Activated T-helper 2 cell treated with anti-CD3 and anti-CD28 coated beads, Interferon-gamma antibody, Interleukin-2, Interleukin-4, amounts not matched to agents 10 μg/mL and 5 μg/mL and 100 μg/mL, durations not matched to agents 14 hours and 24 hours and 36 hours (primary cell): ENCODE data around the gene FKBP15. TPM values are rescaled to one million over a fixed set of nuclear protein-coding genes. Genes with fewer than 3 reads are reported as not detected.
A peak's percentile ranks its signal among the peaks of the same experiment; 100 is the strongest.
"Not testable (repeated sequence)": the region's sequence is repeated elsewhere in the genome, so short reads cannot be mapped to it uniquely, and the experiment has no call there.

ENCODE experiments used
- DNase-seq: peaks from one replicate; pipeline ENCODE4 v3.0.0; 2021; ENCODE audit warnings: low spot score
- H3K27ac Mint-ChIP-seq: one replicate; pipeline ENCODE4 v1.8.0; 2021; ENCODE audit warnings: mixed read lengths
- H3K27me3 Mint-ChIP-seq: one replicate; pipeline ENCODE4 v1.8.0; 2021; ENCODE audit warnings: low read depth, mixed read lengths
- H3K36me3 Mint-ChIP-seq: one replicate; pipeline ENCODE4 v1.8.0; 2021; ENCODE audit warnings: low read depth, mixed read lengths
- H3K4me1 Mint-ChIP-seq: one replicate; pipeline ENCODE4 v1.8.0; 2021; ENCODE audit warnings: low read depth, mixed read lengths
- H3K4me3 Mint-ChIP-seq: one replicate; pipeline ENCODE4 v1.8.0; 2021; ENCODE audit warnings: low read depth, mild to moderate bottlenecking, moderate library complexity, mixed read lengths
- H3K9me3 Mint-ChIP-seq: one replicate; pipeline ENCODE4 v1.8.0; 2021; ENCODE audit warnings: mixed read lengths
- intact Hi-C: fragments of 100-400 bp; cut with micrococcal nuclease; formaldehyde crosslinking; loops from one replicate; pipeline ENCODE4 v1.15.1; 2023
- total RNA-seq: library from RNA; stranded (reverse); gene quantifications from 2 replicates; pipeline ENCODE4 v1.2.3, GENCODE V29; 2022

FKBP15 gene
- total RNA-seq = 39.6 and 40.4 TPM in 2 replicates

GRCh38 chr9:113221003-113221799, at the start of gene FKBP15, which contains the start of gene SLC31A1:
Gene FKBP15, minus strand, starts transcription at chr9:113221277. Its CDS starts 34 bp downstream, at chr9:113221243.
Gene SLC31A1, plus strand, starts transcription at chr9:113221544. Its CDS starts 34,605 bp downstream, at chr9:113256149.
- Mint-ChIP-seq H3K27ac (peak within 1 kb of the TSS; percentile 78), H3K27me3 (no peaks in the 10 kb centered on the region), H3K9me3 (no peaks in the 10 kb centered on the region), H3K4me3 (peak within 1 kb of the TSS; percentile 92), H3K4me1 (peaks cover 41% of the 10 kb centered on the region), H3K36me3 (peaks cover 31% of the 10 kb centered on the region)
- peak; percentile 94 for DNase-seq
- intact Hi-C loops = loop anchor here (1.0 to 5.0 kb wide), 6 partner anchors 54 to 734 kb away; partner anchors contain the start of genes ALAD, C9orf43, CDC26 and KIAA1958

DNA sequence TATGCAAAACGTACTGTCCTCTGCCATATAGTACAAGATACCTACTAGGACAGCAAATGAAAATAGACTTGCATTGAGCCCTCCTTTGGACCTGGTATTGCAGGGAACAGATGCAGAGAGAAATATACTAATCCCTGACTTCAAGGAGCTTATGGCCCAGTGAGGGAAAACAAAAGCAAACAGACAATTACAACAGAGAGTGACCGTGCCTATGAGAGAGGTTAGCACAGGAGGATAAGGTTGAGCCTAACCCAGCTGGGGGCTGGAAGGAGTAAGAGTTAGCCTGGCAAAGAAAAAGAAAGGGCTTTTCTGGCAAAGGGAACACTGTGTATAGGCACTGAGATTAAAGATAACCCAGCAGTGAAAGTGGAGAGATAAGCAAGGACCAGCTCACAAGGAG, 48.8 kb upstream of the FKBP15 start:
- Mint-ChIP-seq H3K4me1 (peaks cover 17% of the 10 kb centered on the region), H3K27me3 (no peaks in the 10 kb centered on the region), H3K4me3 (no peak overlapping the region), H3K27ac (peak overlapping the region; percentile 81), H3K9me3 (no peaks in the 10 kb centered on the region), H3K36me3 (peaks cover 59% of the 10 kb centered on the region)
- intact Hi-C loops = loop anchor here (1.0 kb wide), 1 partner anchor 50 kb away; no protein-coding TSS in a partner anchor
- DNase-seq = no peak

GRCh38 chr9:113269355-113269754, 48.3 kb upstream of the FKBP15 start:
- no peak for DNase-seq
- Mint-ChIP-seq H3K36me3 (peaks cover 59% of the 10 kb centered on the region), H3K4me3 (no peak overlapping the region), H3K9me3 (no peaks in the 10 kb centered on the region), H3K4me1 (peaks cover 17% of the 10 kb centered on the region), H3K27me3 (no peaks in the 10 kb centered on the region), H3K27ac (peak overlapping the region; percentile 81)
- intact Hi-C loops = loop anchor here (1.0 kb wide), 1 partner anchor 49 kb away; no protein-coding TSS in a partner anchor

DNA sequence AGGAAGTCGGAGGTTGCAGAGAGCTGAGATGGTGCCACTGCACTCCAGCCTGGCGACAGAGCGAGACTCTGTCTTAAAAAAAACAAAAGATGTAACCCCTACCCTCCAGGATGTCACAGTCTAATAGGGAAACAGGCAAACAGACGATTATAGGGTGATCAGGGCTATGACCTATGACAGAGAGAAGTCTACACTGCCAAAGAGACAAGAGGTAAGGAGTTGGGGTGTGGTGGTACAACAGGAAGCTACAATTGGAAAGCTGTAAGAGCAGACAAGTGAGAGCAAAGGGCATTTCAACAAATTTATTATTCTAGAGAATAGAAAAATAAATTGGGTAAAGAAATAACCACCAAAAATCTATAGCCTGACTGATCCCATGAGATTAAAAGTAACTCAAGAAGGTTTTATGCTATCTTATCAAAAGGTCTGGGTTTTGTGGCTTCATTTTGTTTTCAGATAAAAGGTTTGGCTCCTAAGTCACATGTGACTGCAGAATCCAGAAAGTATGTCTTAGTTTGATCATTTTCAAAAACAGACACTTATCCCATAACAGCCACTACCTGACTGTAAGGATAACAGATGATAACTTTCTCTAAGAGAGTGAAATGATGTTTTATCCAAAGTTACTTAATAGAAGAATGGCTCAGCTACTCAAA, 47.0 kb upstream of the FKBP15 start:
- H3K27me3 Mint-ChIP-seq = no peaks in the 10 kb centered on the region
- H3K36me3 Mint-ChIP-seq = peaks cover 55% of the 10 kb centered on the region
- no peaks in the 10 kb centered on the region for H3K9me3 Mint-ChIP-seq
- intact Hi-C loops = no loop called here
- DNase-seq = no peak
- H3K27ac Mint-ChIP-seq = peak overlapping the region; percentile 31
- no peak overlapping the region for H3K4me3 Mint-ChIP-seq
- H3K4me1 Mint-ChIP-seq = peaks cover 9% of the 10 kb centered on the region

- Mint-ChIP-seq H3K27ac (no peak overlapping the region), H3K4me3 (no peak overlapping the region), H3K9me3 (no peaks in the 10 kb centered on the region), H3K27me3 (no peaks in the 10 kb centered on the region), H3K36me3 (peaks cover 51% of the 10 kb centered on the region), H3K4me1 (peaks cover 9% of the 10 kb centered on the region)
- DNase-seq = no peak
- intact Hi-C loops = no loop called here
Measured at GRCh38 chr9:113266174-113266573, 45.1 kb upstream of the FKBP15 start.

DNA sequence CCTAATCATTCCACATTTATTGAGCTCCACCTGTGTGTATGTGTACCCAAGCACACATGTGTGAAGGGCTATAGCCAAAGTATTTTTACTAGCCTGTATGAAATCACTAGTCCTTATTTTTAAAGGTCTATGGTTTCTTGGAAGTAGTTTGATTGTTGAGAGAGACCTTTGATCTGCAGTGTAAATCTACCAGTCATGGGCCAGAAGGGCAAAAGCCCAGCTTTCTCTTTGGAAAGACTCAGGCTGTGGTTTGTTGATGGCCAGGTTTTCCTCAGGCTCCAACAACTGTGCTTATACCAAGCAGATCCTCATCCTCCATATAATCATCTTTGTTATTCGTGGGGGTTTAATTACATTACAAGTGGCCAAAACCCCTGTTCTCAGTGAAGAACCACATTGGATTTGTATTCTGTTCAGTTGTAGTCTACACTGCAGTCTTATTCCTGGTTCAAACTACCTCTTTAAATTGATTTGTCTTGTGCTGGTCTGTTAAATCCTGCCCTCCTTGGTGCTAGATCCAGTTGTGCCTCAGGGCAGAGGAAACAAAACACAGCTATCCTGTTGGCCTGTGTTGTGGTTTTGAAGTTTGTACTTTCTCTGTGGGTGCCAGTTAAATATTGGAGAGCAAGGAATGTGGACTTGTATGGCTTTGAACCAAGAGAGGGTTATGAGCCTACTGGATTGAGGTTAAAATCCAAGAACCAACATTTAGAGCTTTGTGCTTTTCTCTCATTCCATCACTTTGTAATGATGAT, 41.0 kb upstream of the FKBP15 start:
- no peak overlapping the region for H3K27ac Mint-ChIP-seq
- DNase-seq = no peak
- intact Hi-C loops = no loop called here
- no peak overlapping the region for H3K4me3 Mint-ChIP-seq
- H3K27me3 Mint-ChIP-seq = no peaks in the 10 kb centered on the region
- no peaks in the 10 kb centered on the region for H3K9me3 Mint-ChIP-seq
- H3K4me1 Mint-ChIP-seq = no peaks in the 10 kb centered on the region
- H3K36me3 Mint-ChIP-seq = peaks cover 40% of the 10 kb centered on the region

GRCh38 chr9:113258282-113258681, 37.2 kb upstream of the FKBP15 start:
- no peak overlapping the region for H3K4me3 Mint-ChIP-seq
- no peaks in the 10 kb centered on the region for H3K9me3 Mint-ChIP-seq
- intact Hi-C loops = no loop called here
- H3K4me1 Mint-ChIP-seq = no peaks in the 10 kb centered on the region
- H3K36me3 Mint-ChIP-seq = peaks cover 33% of the 10 kb centered on the region
- no peak for DNase-seq
- H3K27ac Mint-ChIP-seq = no peak overlapping the region
- no peaks in the 10 kb centered on the region for H3K27me3 Mint-ChIP-seq

- no peaks in the 10 kb centered on the region for H3K9me3 Mint-ChIP-seq
- no peak overlapping the region for H3K4me3 Mint-ChIP-seq
- intact Hi-C loops = no loop called here
- H3K27ac Mint-ChIP-seq = no peak overlapping the region
- H3K36me3 Mint-ChIP-seq = peaks cover 33% of the 10 kb centered on the region
- H3K4me1 Mint-ChIP-seq = no peaks in the 10 kb centered on the region
- no peaks in the 10 kb centered on the region for H3K27me3 Mint-ChIP-seq
- DNase-seq = no peak
Measured at GRCh38 chr9:113257863-113258262, 36.8 kb upstream of the FKBP15 start.

DNA sequence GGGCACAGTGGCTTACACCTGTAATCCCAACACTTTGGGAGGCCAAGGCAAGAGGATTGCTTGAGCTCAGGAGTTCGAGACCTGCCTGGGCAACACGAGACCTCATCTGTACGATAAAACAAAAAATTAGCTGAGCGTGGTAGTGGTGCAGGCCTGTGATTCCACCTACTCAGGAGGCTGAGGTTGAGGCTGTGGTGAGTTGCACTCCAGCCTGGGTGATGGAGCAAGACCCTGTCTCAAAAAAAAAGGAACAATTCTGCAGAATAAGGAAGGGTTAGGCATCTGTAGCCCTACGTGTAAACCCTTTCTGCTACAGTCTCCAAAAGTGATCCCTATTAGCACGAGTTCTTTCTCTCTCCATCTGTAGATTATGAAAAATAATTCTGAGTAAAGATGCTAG, 34.4 kb upstream of the FKBP15 start:
- Mint-ChIP-seq H3K36me3 (peaks cover 21% of the 10 kb centered on the region), H3K27me3 (no peaks in the 10 kb centered on the region), H3K4me1 (no peaks in the 10 kb centered on the region), H3K4me3 (no peak overlapping the region), H3K27ac (no peak overlapping the region), H3K9me3 (peaks cover 9% of the 10 kb centered on the region)
- DNase-seq = no peak
- intact Hi-C loops = no loop called here

DNA sequence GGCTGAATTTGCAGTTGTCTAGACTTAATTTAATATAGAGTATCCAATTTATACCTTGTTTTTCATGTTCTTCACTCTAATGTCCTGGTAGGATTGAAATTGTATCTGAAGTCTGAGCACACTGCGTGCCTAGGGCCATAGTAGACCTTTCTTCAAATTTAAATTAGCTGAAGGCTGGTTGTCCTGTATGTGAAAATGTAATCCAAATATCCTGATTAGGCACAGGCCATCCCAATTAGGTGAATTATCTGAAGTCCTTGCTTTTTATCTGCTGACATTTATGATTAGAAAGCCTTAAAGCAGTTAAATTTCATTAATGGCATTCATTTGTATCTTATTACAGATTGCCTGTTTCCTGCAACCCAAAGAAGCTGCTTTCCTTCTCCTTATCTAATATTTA, 33.9 kb upstream of the FKBP15 start:
- Mint-ChIP-seq H3K9me3 (peaks cover 9% of the 10 kb centered on the region), H3K27me3 (no peaks in the 10 kb centered on the region), H3K36me3 (peaks cover 16% of the 10 kb centered on the region), H3K4me3 (no peak overlapping the region), H3K27ac (no peak overlapping the region), H3K4me1 (no peaks in the 10 kb centered on the region)
- intact Hi-C loops = no loop called here
- DNase-seq = no peak

- no peak overlapping the region for H3K27ac Mint-ChIP-seq
- H3K4me1 Mint-ChIP-seq = no peaks in the 10 kb centered on the region
- intact Hi-C loops = no loop called here
- no peak for DNase-seq
- peaks cover 14% of the 10 kb centered on the region for H3K9me3 Mint-ChIP-seq
- no peak overlapping the region for H3K4me3 Mint-ChIP-seq
- H3K27me3 Mint-ChIP-seq = no peaks in the 10 kb centered on the region
- peaks cover 16% of the 10 kb centered on the region for H3K36me3 Mint-ChIP-seq
Measured at GRCh38 chr9:113250807-113251206, 29.7 kb upstream of the FKBP15 start.

GRCh38 chr9:113249661-113250060, 28.6 kb upstream of the FKBP15 start:
- Mint-ChIP-seq H3K36me3 (peaks cover 16% of the 10 kb centered on the region), H3K9me3 (peaks cover 14% of the 10 kb centered on the region)
- H3K4me3 Mint-ChIP-seq, H3K4me1 Mint-ChIP-seq, H3K27me3 Mint-ChIP-seq, intact Hi-C loops, H3K27ac Mint-ChIP-seq, DNase-seq: not testable (repeated sequence)
